Muscle of back (tissue), 11 donors: ENCODE results near the gene SLC7A6OS. TPM values are rescaled to one million over a fixed set of nuclear protein-coding genes. Genes with fewer than 3 reads are reported as not detected.
A peak's percentile ranks its signal among the peaks of the same experiment; 100 is the strongest.

Experiments used
- DNase-seq, 3 donors: peaks; one replicate each; pipeline versions ENCODE4 v3.0.0 to v3.0.0-alpha.2; 2013
- polyA plus RNA-seq, 10 donors: library from polyadenylated mRNA; unstranded; fragments of 120-200 nt; gene quantifications; one replicate each; pipeline ENCODE4 v1.2.1, GENCODE V29; 2013; ENCODE audit not compliant: insufficient read length in 10 of 10

The SLC7A6OS gene
- polyA plus RNA-seq, 10 donors: 11.2 to 16.6 (median 14.2) TPM

- DNase-seq: no peak
Observed at GRCh38 chr16:68282064-68282452, 28.7 kb downstream of the SLC7A6OS start.

GRCh38 chr16:68281368-68282063 lies 29.2 kb downstream of the SLC7A6OS start:
- DNase-seq: no peak

GRCh38 chr16:68279726-68280558 lies 30.8 kb downstream of the SLC7A6OS start:
- DNase-seq: no peak

- no peak for DNase-seq
Observed at GRCh38 chr16:68276223-68276622, 34.5 kb downstream of the SLC7A6OS start.

- DNase-seq: no peak
Observed at GRCh38 chr16:68275611-68276191, 35.0 kb downstream of the SLC7A6OS start.

- no peak for DNase-seq
Observed at GRCh38 chr16:68274441-68274840, 36.3 kb downstream of the SLC7A6OS start.

- DNase-seq: no peak
Observed at GRCh38 chr16:68273896-68274295, 36.9 kb downstream of the SLC7A6OS start.

GRCh38 chr16:68273459-68273858 lies 37.3 kb downstream of the SLC7A6OS start:
- DNase-seq: no peak

- DNase-seq: no peak
Observed at GRCh38 chr16:68272507-68273209, 38.1 kb downstream of the SLC7A6OS start.

GRCh38 chr16:68270353-68270752 lies 40.4 kb downstream of the SLC7A6OS start:
- no peak for DNase-seq

- DNase-seq: no peak
Observed at GRCh38 chr16:68269793-68270192, 41.0 kb downstream of the SLC7A6OS start.

GRCh38 chr16:68267612-68268405 lies 42.9 kb downstream of the SLC7A6OS start:
- no peak for DNase-seq

- peak in 2 of 3 donors; percentile 39 to 69 for DNase-seq
Observed at GRCh38 chr16:68265078-68265920, 45.4 kb downstream of the SLC7A6OS start.

- peak; percentile 58 to 90 (median 73) for DNase-seq
Observed at GRCh38 chr16:68264128-68265077, 46.3 kb downstream of the SLC7A6OS start, which contains the start of gene SLC7A6. SLC7A6 (plus strand) TSS chr16:68264526; CDS start chr16:68274727, 10,201 bp downstream.

GRCh38 chr16:68263559-68264127 lies 47.1 kb downstream of the SLC7A6OS start:
- no peak for DNase-seq

- no peak for DNase-seq
Observed at GRCh38 chr16:68259007-68259825, 51.5 kb downstream of the SLC7A6OS start.
